IPS DF 4.7 (cell line): ENCODE data around the gene BTN1A1.
"Not testable (repeated sequence)": the region's sequence is repeated elsewhere in the genome, so short reads cannot be mapped to it uniquely, and the experiment has no call there.

Experiments used
- DNase-seq: peaks from one replicate; pipeline ENCODE4 v3.0.0-alpha.2; 2013; ENCODE audit warnings: low spot score; ENCODE audit errors: extremely low read depth

The BTN1A1 gene

GRCh38 chr6:26511033-26511432 lies 10.9 kb downstream of the BTN1A1 start:
- DNase-seq = not testable (repeated sequence)

- DNase-seq = no peak
Measured at GRCh38 chr6:26514984-26515383, 14.9 kb downstream of the BTN1A1 start.

- DNase-seq = no peak
Measured at GRCh38 chr6:26516481-26517427, 16.7 kb downstream of the BTN1A1 start.

- DNase-seq = no peak
Measured at GRCh38 chr6:26519359-26519758, 19.3 kb downstream of the BTN1A1 start.

GRCh38 chr6:26520237-26520849 lies 20.2 kb downstream of the BTN1A1 start:
- DNase-seq = no peak

- no peak for DNase-seq
Measured at GRCh38 chr6:26520850-26521599, 20.9 kb downstream of the BTN1A1 start.

GRCh38 chr6:26521600-26522391 lies 21.7 kb downstream of the BTN1A1 start:
- no peak for DNase-seq

- not testable (repeated sequence) for DNase-seq
Measured at GRCh38 chr6:26522486-26523228, 22.6 kb downstream of the BTN1A1 start.

GRCh38 chr6:26524314-26524713 lies 24.2 kb downstream of the BTN1A1 start:
- DNase-seq = not testable (repeated sequence)

GRCh38 chr6:26524722-26525370 lies 24.7 kb downstream of the BTN1A1 start:
- no peak for DNase-seq

GRCh38 chr6:26525838-26526237 lies 25.7 kb downstream of the BTN1A1 start:
- no peak for DNase-seq

GRCh38 chr6:26526928-26527327 lies 26.8 kb downstream of the BTN1A1 start:
- no peak for DNase-seq

- DNase-seq = no peak
Measured at GRCh38 chr6:26530203-26530602, 30.1 kb downstream of the BTN1A1 start.

GRCh38 chr6:26531897-26532296 lies 31.8 kb downstream of the BTN1A1 start:
- DNase-seq = no peak

- DNase-seq = no peak
Measured at GRCh38 chr6:26532699-26533531, 32.8 kb downstream of the BTN1A1 start.

GRCh38 chr6:26533532-26533931 lies 33.4 kb downstream of the BTN1A1 start:
- DNase-seq = no peak

- DNase-seq = no peak
Measured at GRCh38 chr6:26534681-26535465, 34.8 kb downstream of the BTN1A1 start.

GRCh38 chr6:26536571-26537159 lies 36.6 kb downstream of the BTN1A1 start:
- DNase-seq = no peak
